NCI-H524 treated with DMSO at 0.1 percent for 48 hours (cell line): ENCODE data around the gene PRKAR2B.
"Not testable (repeated sequence)": the region's sequence is repeated elsewhere in the genome, so short reads cannot be mapped to it uniquely, and the experiment has no call there.

Source experiments
- DNase-seq: peaks from one replicate; lab custom pipeline; 2025; lab: John Stamatoyannopoulos, UW

The PRKAR2B gene

GRCh38 chr7:107027208-107027607 lies 17.3 kb upstream of the PRKAR2B start:
- DNase-seq, result no peak

- no peak for DNase-seq
These were observed 15.3 kb upstream of the PRKAR2B start for GRCh38 chr7:107029061-107029763.

- DNase-seq, result no peak
These were observed 14.7 kb upstream of the PRKAR2B start for GRCh38 chr7:107029764-107030286.

- no peak for DNase-seq
These were observed 12.5 kb upstream of the PRKAR2B start for GRCh38 chr7:107032050-107032449.

GRCh38 chr7:107032720-107033438 lies 11.6 kb upstream of the PRKAR2B start:
- DNase-seq, result no peak

GRCh38 chr7:107034553-107034952 lies 10.0 kb upstream of the PRKAR2B start:
- DNase-seq, result no peak

GRCh38 chr7:107035446-107035845 lies 9.1 kb upstream of the PRKAR2B start:
- no peak for DNase-seq

GRCh38 chr7:107036535-107036934 lies 8.0 kb upstream of the PRKAR2B start:
- DNase-seq, result no peak

- no peak for DNase-seq
These were observed 6.5 kb upstream of the PRKAR2B start for GRCh38 chr7:107037717-107038603.

GRCh38 chr7:107039199-107039900 lies 5.2 kb upstream of the PRKAR2B start:
- DNase-seq, result no peak

GRCh38 chr7:107041097-107041496 lies 3.4 kb upstream of the PRKAR2B start:
- no peak for DNase-seq

GRCh38 chr7:107041764-107042163 lies 2.7 kb upstream of the PRKAR2B start:
- DNase-seq, result not testable (repeated sequence)

- DNase-seq, result not testable (repeated sequence)
These were observed 2.1 kb upstream of the PRKAR2B start for GRCh38 chr7:107042326-107042910.

- no peak for DNase-seq
These were observed 1.0 kb upstream of the PRKAR2B start for GRCh38 chr7:107043491-107043890.

GRCh38 chr7:107043921-107044346 lies 571 bp upstream of the PRKAR2B start:
- no peak for DNase-seq

- no peak for DNase-seq
These were observed 873 bp downstream of the PRKAR2B start for GRCh38 chr7:107045195-107045960.

GRCh38 chr7:107045980-107046379 lies 1.5 kb downstream of the PRKAR2B start:
- DNase-seq, result no peak

- no peak for DNase-seq
These were observed 2.2 kb downstream of the PRKAR2B start for GRCh38 chr7:107046491-107047259.

GRCh38 chr7:107047902-107048782 lies 3.6 kb downstream of the PRKAR2B start:
- no peak for DNase-seq
